SU-DHL-6 (cell line): ENCODE measurements around the gene DAO.

Source experiments
- CTCF ChIP-seq: fragments of 200-600 bp; sonication (generic); IDR thresholded peaks from one replicate; pipeline ENCODE4 v1.5.1; 2017; ENCODE audit warnings: antibody characterized with exemption, mild to moderate bottlenecking, low read length, moderate library complexity; ENCODE audit not compliant: insufficient read depth, poor library complexity, severe bottlenecking
- EZH2phosphoT487 ChIP-seq: fragments of 200-600 bp; sonication (generic), shearing (Covaris generic); conservative IDR thresholded peaks from 2 replicates; pipeline ENCODE4 v1.6.1; 2018; ENCODE audit warnings: mild to moderate bottlenecking, antibody characterized with exemption, low read length, moderate library complexity, mixed read lengths

DNA sequence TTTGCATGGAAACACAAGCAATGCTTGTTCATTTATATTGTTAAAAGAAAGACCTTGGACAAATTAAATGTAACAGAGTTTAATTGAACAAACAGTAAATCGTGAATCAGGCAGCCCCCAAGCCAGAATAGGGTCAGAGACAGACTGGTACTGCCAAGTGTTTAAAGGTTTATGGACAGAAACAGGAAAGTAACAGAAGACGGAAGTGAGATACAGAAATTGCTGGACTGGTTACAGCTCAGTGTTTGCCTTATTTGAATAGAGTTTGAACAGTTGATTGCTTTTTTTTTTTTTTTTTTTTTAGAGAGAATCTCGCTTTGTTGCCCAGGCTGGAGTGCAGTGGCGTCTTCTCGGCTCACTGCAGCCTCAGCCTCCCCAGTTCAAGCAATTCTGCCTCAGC is 50.3 kb downstream of the DAO start:
- no peak for TF ChIP-seq CTCF
- TF ChIP-seq EZH2phosphoT487 = no peak
